Spleen (tissue), 7 donors: ENCODE measurements around the gene RARA.

Source experiments
- CTCF ChIP-seq, 11 experiments: fragments of 200-600 bp in 7 of 11; fragments of 450-650 bp in 4 of 11; sonication (generic) in 4 of 11; IDR thresholded peaks in 8 of 11; conservative IDR thresholded peaks in 3 of 11; 1 replicate in 7 of 11; 2 replicates in 4 of 11; pipeline versions ENCODE4 v1.4.0 to v1.8.0; 2016 to 2021; ENCODE audit warnings: antibody characterized with exemption in 11 of 11, inconsistent platforms in 4 of 11, mild to moderate bottlenecking in 1 of 11
- POLR2A ChIP-seq, 3 donors: fragments of 450-650 bp; IDR thresholded peaks; one replicate each; pipeline ENCODE4 v1.5.1; 2017; ENCODE audit warnings: antibody characterized with exemption in 3 of 3, mild to moderate bottlenecking in 1 of 3
- POLR2AphosphoS5 ChIP-seq, 3 donors: sonication (generic); formaldehyde crosslinking; IDR thresholded peaks; one replicate each; pipeline ENCODE4 v1.5.1; 2017; ENCODE audit warnings: antibody characterized with exemption in 3 of 3
- donor health status: DM: no; HTN: no; CAD: no; lungs with moderate emphysema.
- donor health status: DM: no; HTN: no; CAD: no.
- donor health status: DM: no; HTN: no; CAD: no.

GRCh38 chr17:40352237-40352778 is 43.3 kb downstream of the RARA start:
- TF ChIP-seq POLR2A (IDR thresholded peaks at IDR 0.05) (no peak), CTCF (IDR thresholded peaks at IDR 0.05 in 8 of 11, conservative IDR thresholded peaks at IDR 0.05 in 3 of 11) (no peak), POLR2AphosphoS5 (IDR thresholded peaks at IDR 0.05) (peak in 1 of 3 donors; percentile 24)
